Natural killer cell (primary cell): ENCODE results near the gene DHCR24. TPM values are rescaled to one million over a fixed set of nuclear protein-coding genes. Genes with fewer than 3 reads are reported as not detected.

Source experiments
- ATAC-seq, 3 donors: fragments of 150-1000 bp in 2 of 3; fragments of 200-7000 bp in 1 of 3; cut with Tn5 transposase; 1 replicate in 1 of 3; 2 replicates in 2 of 3; pipeline ENCODE4 v1.10.0; 2021; ENCODE audit warnings: mild to moderate bottlenecking in 2 of 3, moderate library complexity in 2 of 3
- DNase-seq, 2 donors: peaks; one replicate each; pipeline versions ENCODE4 v3.0.0 to v3.0.0-alpha.2; 2013 to 2021; ENCODE audit warnings: mixed read lengths in 1 of 2
- H3K27ac ChIP-seq: one replicate; pipeline ENCODE4 v1.5.1; 2013; ENCODE audit warnings: mild to moderate bottlenecking, low read length
- H3K27me3 ChIP-seq: one replicate; pipeline ENCODE4 v1.6.1; 2013; ENCODE audit warnings: low read length; ENCODE audit not compliant: control insufficient read depth, insufficient read depth
- H3K36me3 ChIP-seq: one replicate; pipeline ENCODE4 v1.6.1; 2013; ENCODE audit warnings: low read length; ENCODE audit not compliant: control insufficient read depth, insufficient read depth
- H3K4me1 ChIP-seq: one replicate; pipeline ENCODE4 v1.6.1; 2013; ENCODE audit warnings: low read length; ENCODE audit not compliant: control insufficient read depth, insufficient read depth
- H3K4me3 ChIP-seq: one replicate; pipeline ENCODE4 v1.5.1; 2013; ENCODE audit warnings: low read length
- H3K9me3 ChIP-seq: one replicate; pipeline ENCODE4 v1.6.1; 2013; ENCODE audit warnings: low read length; ENCODE audit not compliant: control insufficient read depth, insufficient read depth
- H3K27ac Mint-ChIP-seq, 2 donors: one replicate each; pipeline ENCODE4 v1.8.0; 2022; ENCODE audit warnings: mild to moderate bottlenecking in 2 of 2, mixed read lengths in 2 of 2, moderate library complexity in 1 of 2
- H3K27me3 Mint-ChIP-seq, 2 donors: one replicate each; pipeline ENCODE4 v1.8.0; 2022; ENCODE audit warnings: low read depth in 2 of 2, mixed read lengths in 2 of 2
- H3K36me3 Mint-ChIP-seq: one replicate; pipeline ENCODE4 v1.8.0; 2022; ENCODE audit warnings: mixed read lengths
- H3K4me1 Mint-ChIP-seq, 2 donors: one replicate each; pipeline ENCODE4 v1.8.0; 2022; ENCODE audit warnings: mixed read lengths in 2 of 2
- H3K4me3 Mint-ChIP-seq: one replicate; pipeline ENCODE4 v1.8.0; 2022; ENCODE audit warnings: mild to moderate bottlenecking, moderate library complexity, mixed read lengths
- H3K9me3 Mint-ChIP-seq, 2 donors: one replicate each; pipeline ENCODE4 v1.8.0; 2022; ENCODE audit warnings: mixed read lengths in 2 of 2
- WGBS: methylation state at CpG from one replicate; pipeline ENCODE4 v1.1.7; 2013; ENCODE audit warnings: missing lambda C conversion rate; ENCODE audit not compliant: insufficient coverage; 5-methylcytosine and 5-hydroxymethylcytosine counted together
- intact Hi-C: fragments of 100-400 bp; cut with micrococcal nuclease; formaldehyde crosslinking; loops from one replicate; pipeline ENCODE4 v1.14.2; 2022
- total RNA-seq, 4 donors: library from RNA; stranded (reverse); fragments of 120-200 nt in 1 of 4; gene quantifications; one replicate each; pipeline versions ENCODE4 v1.2.3 to v1.2.4, GENCODE V29; 2013 to 2022
- TF ChIP-seq, protein P1 (sequence below): fragments of 200-600 bp; IDR thresholded peaks from one replicate; pipeline ENCODE4 v1.8.0; 2022; ENCODE audit warnings: antibody characterized with exemption

The DHCR24 gene
- total RNA-seq, 3 donors from 2014 or later (not counting 1 experiment from before 2014, with no cell fraction given): 8.7 to 17.2 (median 10.4) TPM

DNA sequence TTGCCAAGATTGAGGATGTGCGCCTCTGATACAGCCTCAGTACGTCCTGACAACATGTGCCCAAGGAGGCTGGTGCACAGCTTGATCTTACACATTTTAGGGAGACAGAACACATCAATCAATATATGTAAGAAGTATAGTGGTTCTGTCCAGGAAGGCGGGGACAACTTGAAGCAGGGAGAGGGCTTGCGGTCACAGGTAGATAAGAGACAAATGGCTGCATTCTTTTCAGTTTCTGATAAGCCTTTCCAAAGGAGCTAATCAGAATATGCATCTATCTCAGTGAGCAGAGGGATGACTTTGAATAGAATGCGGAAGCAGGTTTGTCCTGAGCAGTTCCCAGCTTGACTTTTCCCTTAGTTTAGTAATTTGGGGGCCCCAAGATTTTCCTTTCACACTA is 10.2 kb downstream of the DHCR24 start:
- WGBS: 96% methylated on average over 5 of the region's 5 CpGs
- DNase-seq (no peak), ATAC-seq (no peak)
- H3K27ac ChIP-seq: no peak overlapping the region
- no peaks in the 10 kb centered on the region for H3K27me3 ChIP-seq
- intact Hi-C loops: no loop called here
- H3K27me3 Mint-ChIP-seq: no peaks in the 10 kb centered on the region
- TF ChIP-seq, protein P1, sequence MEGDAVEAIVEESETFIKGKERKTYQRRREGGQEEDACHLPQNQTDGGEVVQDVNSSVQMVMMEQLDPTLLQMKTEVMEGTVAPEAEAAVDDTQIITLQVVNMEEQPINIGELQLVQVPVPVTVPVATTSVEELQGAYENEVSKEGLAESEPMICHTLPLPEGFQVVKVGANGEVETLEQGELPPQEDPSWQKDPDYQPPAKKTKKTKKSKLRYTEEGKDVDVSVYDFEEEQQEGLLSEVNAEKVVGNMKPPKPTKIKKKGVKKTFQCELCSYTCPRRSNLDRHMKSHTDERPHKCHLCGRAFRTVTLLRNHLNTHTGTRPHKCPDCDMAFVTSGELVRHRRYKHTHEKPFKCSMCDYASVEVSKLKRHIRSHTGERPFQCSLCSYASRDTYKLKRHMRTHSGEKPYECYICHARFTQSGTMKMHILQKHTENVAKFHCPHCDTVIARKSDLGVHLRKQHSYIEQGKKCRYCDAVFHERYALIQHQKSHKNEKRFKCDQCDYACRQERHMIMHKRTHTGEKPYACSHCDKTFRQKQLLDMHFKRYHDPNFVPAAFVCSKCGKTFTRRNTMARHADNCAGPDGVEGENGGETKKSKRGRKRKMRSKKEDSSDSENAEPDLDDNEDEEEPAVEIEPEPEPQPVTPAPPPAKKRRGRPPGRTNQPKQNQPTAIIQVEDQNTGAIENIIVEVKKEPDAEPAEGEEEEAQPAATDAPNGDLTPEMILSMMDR: no peak
- no peaks in the 10 kb centered on the region for H3K9me3 Mint-ChIP-seq
- no peak overlapping the region for H3K27ac Mint-ChIP-seq
- H3K4me1 Mint-ChIP-seq: peaks cover 0 to 12% of the 10 kb centered on the region in 2 donors
- no peaks in the 10 kb centered on the region for H3K36me3 Mint-ChIP-seq
- no peak overlapping the region for H3K4me3 Mint-ChIP-seq
- H3K36me3 ChIP-seq: peaks cover 5% of the 10 kb centered on the region
- H3K9me3 ChIP-seq: no peaks in the 10 kb centered on the region
- H3K4me1 ChIP-seq: no peaks in the 10 kb centered on the region
- H3K4me3 ChIP-seq: no peak overlapping the region

DNA sequence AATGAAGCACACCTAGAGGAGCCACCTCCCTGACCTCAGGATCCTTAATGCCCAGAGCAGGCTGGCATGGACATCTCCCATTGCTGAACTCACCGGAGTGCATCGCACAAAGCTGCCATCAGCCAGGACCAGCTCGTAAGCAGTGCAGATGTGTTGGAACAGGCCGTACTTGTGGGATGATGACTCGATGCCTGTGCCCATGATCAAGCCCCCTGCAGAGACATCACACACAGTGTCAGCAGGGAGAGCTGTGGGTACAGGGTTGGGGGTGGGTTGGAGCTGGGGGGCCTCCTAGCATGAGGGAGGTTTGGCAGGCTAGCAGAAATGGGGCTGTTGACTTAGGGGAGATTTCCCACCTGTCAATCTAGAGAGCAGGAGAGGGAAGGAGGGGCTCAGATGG is 12.0 kb downstream of the DHCR24 start:
- no peaks in the 10 kb centered on the region for H3K4me1 ChIP-seq
- no peak overlapping the region for H3K4me3 ChIP-seq
- H3K4me1 Mint-ChIP-seq: peaks cover 0 to 6% of the 10 kb centered on the region in 2 donors
- no peak overlapping the region for H3K27ac ChIP-seq
- no peaks in the 10 kb centered on the region for H3K9me3 Mint-ChIP-seq
- H3K36me3 ChIP-seq: peaks cover 8% of the 10 kb centered on the region
- no peaks in the 10 kb centered on the region for H3K36me3 Mint-ChIP-seq
- peak overlapping the region in 1 of 2 donors; percentile 37 for H3K27ac Mint-ChIP-seq
- H3K9me3 ChIP-seq: no peaks in the 10 kb centered on the region
- ATAC-seq (no peak), DNase-seq (no peak)
- H3K27me3 ChIP-seq: no peaks in the 10 kb centered on the region
- no peak overlapping the region for H3K4me3 Mint-ChIP-seq
- H3K27me3 Mint-ChIP-seq: no peaks in the 10 kb centered on the region
- TF ChIP-seq, protein P1: no peak
- intact Hi-C loops: no loop called here
- 99% methylated on average over 5 of the region's 5 CpGs for WGBS

DNA sequence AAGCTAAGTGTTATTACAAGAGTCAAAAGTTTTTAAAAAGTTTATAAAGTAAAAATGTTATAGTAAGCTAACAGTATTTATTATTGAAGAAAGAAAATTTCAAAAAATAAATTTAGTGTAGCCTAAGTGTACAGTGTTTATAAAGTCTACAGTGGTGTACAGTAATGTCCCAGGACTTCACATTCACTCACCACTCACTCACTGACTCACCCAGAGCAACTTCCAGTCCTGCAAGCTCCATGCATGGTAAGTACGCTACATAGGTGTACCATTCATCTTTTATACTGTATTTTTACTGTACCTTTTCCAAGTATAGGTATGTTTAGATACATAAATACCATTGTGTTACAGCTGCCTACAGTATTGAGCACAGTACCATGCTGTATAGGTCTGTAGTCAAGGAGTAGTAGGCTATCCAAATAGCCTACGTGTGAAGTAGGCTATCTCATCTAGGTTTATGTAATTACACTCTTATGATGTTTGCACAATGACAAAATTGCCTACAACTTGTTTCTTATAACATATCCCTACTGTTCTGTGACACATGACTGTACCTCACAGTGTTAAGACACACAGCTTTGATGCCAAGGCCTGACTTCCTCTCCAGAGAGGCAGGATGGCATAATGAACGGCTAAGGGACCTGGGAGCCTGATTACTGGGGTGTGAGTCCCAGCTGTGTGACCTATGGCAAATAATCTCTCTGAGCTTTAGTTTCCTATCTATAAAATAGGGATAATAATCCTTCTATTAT is 12.7 kb downstream of the DHCR24 start:
- Histone ChIP-seq H3K9me3 (no peaks in the 10 kb centered on the region), H3K36me3 (peaks cover 8% of the 10 kb centered on the region), H3K27ac (no peak overlapping the region), H3K4me3 (no peak overlapping the region), H3K4me1 (no peaks in the 10 kb centered on the region), H3K27me3 (no peaks in the 10 kb centered on the region)
- DNase-seq (no peak), ATAC-seq (no peak)
- H3K4me1 Mint-ChIP-seq: no peaks in the 10 kb centered on the region
- H3K27me3 Mint-ChIP-seq: no peaks in the 10 kb centered on the region
- TF ChIP-seq, protein P1: no peak
- H3K27ac Mint-ChIP-seq: no peak overlapping the region
- H3K4me3 Mint-ChIP-seq: no peak overlapping the region
- H3K9me3 Mint-ChIP-seq: no peaks in the 10 kb centered on the region
- intact Hi-C loops: no loop called here
- no peaks in the 10 kb centered on the region for H3K36me3 Mint-ChIP-seq
- 100% methylated on average over 2 of the region's 3 CpGs for WGBS

DNA sequence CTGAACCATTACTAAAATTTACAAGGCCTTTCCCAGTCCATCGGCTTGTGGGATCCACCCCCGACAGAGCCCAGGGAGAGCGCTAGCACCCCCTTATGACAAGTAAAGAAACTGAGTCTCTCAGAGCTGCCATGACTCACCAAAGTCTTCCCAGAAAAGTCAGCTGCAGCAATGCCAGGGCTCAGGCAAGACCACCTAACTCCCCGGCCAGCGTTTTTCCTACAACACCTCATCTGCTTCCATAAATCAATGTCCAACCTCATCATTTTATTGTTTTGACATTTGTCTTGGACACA is 15.0 kb downstream of the DHCR24 start:
- H3K27ac ChIP-seq: no peak overlapping the region
- Mint-ChIP-seq H3K4me3 (no peak overlapping the region), H3K9me3 (no peaks in the 10 kb centered on the region), H3K27ac (no peak overlapping the region), H3K4me1 (no peaks in the 10 kb centered on the region), H3K27me3 (no peaks in the 10 kb centered on the region), H3K36me3 (no peaks in the 10 kb centered on the region)
- 97% methylated on average over 5 of the region's 5 CpGs for WGBS
- ATAC-seq: no peak
- TF ChIP-seq, protein P1: no peak
- intact Hi-C loops: no loop called here
- peaks cover 8% of the 10 kb centered on the region for H3K36me3 ChIP-seq
- no peaks in the 10 kb centered on the region for H3K4me1 ChIP-seq
- H3K27me3 ChIP-seq: no peaks in the 10 kb centered on the region
- no peaks in the 10 kb centered on the region for H3K9me3 ChIP-seq
- DNase-seq: no peak
- H3K4me3 ChIP-seq: no peak overlapping the region
